ENCODE results near the gene COL20A1. TPM values are rescaled to one million over a fixed set of nuclear protein-coding genes. Genes with fewer than 3 reads are reported as not detected.

The COL20A1 gene
- total and polyA plus RNA-seq, 2 of the 13 experiments (the other 11 are each of a cell fraction or from before 2014, with no cell fraction given) = not detected

GRCh38 chr20:63272105-63273058 is 20.6 kb upstream of the COL20A1 start, which contains the start of gene ARFGAP1 (continued):
- TF ChIP-seq ZNF605 (CRISPR knock-in tag; IDR thresholded peaks at IDR 0.05) (peak; percentile 73), STAT5B (CRISPR knock-in tag; IDR thresholded peaks at IDR 0.05) (peak; percentile 61; the same call in 1 of the 2 replicates), ZNF775 (CRISPR knock-in tag; IDR thresholded peaks at IDR 0.05; ENCODE audit: borderline replicate concordance) (no peak), IRF2 (CRISPR knock-in tag; IDR thresholded peaks at IDR 0.05) (peak; percentile 80), ZNF337 (CRISPR knock-in tag; IDR thresholded peaks at IDR 0.05; ENCODE audit: borderline replicate concordance, low read depth) (no peak), ZNF704 (CRISPR knock-in tag; IDR thresholded peaks at IDR 0.05; ENCODE audit: borderline replicate concordance) (no peak), KAT8 (CRISPR knock-in tag; IDR thresholded peaks at IDR 0.05) (peak; percentile 94), SAFB2 (CRISPR knock-in tag; IDR thresholded peaks at IDR 0.05; ENCODE audit: borderline replicate concordance, low read depth) (peak; percentile 35; the same call in 1 of the 2 replicates), NFE2 (CRISPR knock-in tag; IDR thresholded peaks at IDR 0.05) (no peak), HNRNPLL (IDR thresholded peaks at IDR 0.05; ENCODE audit: low read depth, low read length, poor library complexity, severe bottlenecking) (peak; percentile 57), TOE1 (CRISPR knock-in tag; IDR thresholded peaks at IDR 0.05) (no peak; the same call in 1 of the 2 replicates), CREM (IDR thresholded peaks at IDR 0.05) (peak; percentile 46; the same call in 1 of the 2 replicates), CREM (CRISPR knock-in tag; IDR thresholded peaks at IDR 0.05) (no peak), HOXA5 (CRISPR knock-in tag; IDR thresholded peaks at IDR 0.05) (peak; percentile 56; the same call in 1 of the 2 replicates), TP53 (CRISPR knock-in tag; conservative IDR thresholded peaks at IDR 0.05) (no peak), ZNF639 (CRISPR knock-in tag; conservative IDR thresholded peaks at IDR 0.05) (0 out of 2 replicates have a peak, but pooled peaks have one; percentile 44), LCORL (IDR thresholded peaks at IDR 0.05) (no peak), LCORL (CRISPR knock-in tag; IDR thresholded peaks at IDR 0.05) (peak; percentile 68; the same call in 1 of the 2 replicates), HNRNPL (IDR thresholded peaks at IDR 0.05; ENCODE audit: low read depth, low read length) (no peak), BRCA1 (CRISPR knock-in tag; IDR thresholded peaks at IDR 0.05) (no peak), ZNF331 (CRISPR knock-in tag; IDR thresholded peaks at IDR 0.05) (peak; percentile 81; the same call in 1 of the 2 replicates)
- TF ChIP-seq, protein P1, sequence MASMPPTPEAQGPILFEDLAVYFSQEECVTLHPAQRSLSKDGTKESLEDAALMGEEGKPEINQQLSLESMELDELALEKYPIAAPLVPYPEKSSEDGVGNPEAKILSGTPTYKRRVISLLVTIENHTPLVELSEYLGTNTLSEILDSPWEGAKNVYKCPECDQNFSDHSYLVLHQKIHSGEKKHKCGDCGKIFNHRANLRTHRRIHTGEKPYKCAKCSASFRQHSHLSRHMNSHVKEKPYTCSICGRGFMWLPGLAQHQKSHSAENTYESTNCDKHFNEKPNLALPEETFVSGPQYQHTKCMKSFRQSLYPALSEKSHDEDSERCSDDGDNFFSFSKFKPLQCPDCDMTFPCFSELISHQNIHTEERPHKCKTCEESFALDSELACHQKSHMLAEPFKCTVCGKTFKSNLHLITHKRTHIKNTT (CRISPR knock-in tag; IDR thresholded peaks at IDR 0.05) = 0 out of 2 replicates have a peak, but pooled peaks have one; percentile 90
- TF ChIP-seq, protein P2, sequence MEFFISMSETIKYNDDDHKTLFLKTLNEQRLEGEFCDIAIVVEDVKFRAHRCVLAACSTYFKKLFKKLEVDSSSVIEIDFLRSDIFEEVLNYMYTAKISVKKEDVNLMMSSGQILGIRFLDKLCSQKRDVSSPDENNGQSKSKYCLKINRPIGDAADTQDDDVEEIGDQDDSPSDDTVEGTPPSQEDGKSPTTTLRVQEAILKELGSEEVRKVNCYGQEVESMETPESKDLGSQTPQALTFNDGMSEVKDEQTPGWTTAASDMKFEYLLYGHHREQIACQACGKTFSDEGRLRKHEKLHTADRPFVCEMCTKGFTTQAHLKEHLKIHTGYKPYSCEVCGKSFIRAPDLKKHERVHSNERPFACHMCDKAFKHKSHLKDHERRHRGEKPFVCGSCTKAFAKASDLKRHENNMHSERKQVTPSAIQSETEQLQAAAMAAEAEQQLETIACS (CRISPR knock-in tag; IDR thresholded peaks at IDR 0.05) = peak; percentile 97
